Mesenchymal stem cell (in vitro differentiated cells and primary cell): Measurements from ENCODE around the gene SH3BP5L.

Experiments used
- DNase-seq: peaks from one replicate; pipeline ENCODE4 v3.0.0-alpha.2; 2013
- H2AFZ ChIP-seq: one replicate; pipeline ENCODE4 v1.6.1; 2013; ENCODE audit warnings: low read depth, mild to moderate bottlenecking, control low read depth, inconsistent platforms, low read length, moderate library complexity
- H2AK5ac ChIP-seq: 2 replicates; pipeline ENCODE4 v1.6.1; 2013; ENCODE audit warnings: low read length, moderate library complexity, mild to moderate bottlenecking, inconsistent platforms; ENCODE audit not compliant: severe bottlenecking
- H2BK120ac ChIP-seq: one replicate; pipeline ENCODE4 v1.6.1; 2013; ENCODE audit warnings: low read depth, mild to moderate bottlenecking, inconsistent platforms, low read length, moderate library complexity
- H2BK12ac ChIP-seq, 2 experiments: one replicate each; pipeline ENCODE4 v1.6.1; 2013; ENCODE audit warnings: inconsistent platforms in 2 of 2, low read length in 2 of 2, mild to moderate bottlenecking in 2 of 2, moderate library complexity in 2 of 2, control low read depth in 1 of 2
- H2BK15ac ChIP-seq: one replicate; pipeline ENCODE4 v1.6.1; 2013; ENCODE audit warnings: mild to moderate bottlenecking, low read depth, inconsistent platforms; ENCODE audit not compliant: poor library complexity, severe bottlenecking
- H2BK5ac ChIP-seq: 2 replicates; pipeline ENCODE4 v1.6.1; 2013; ENCODE audit warnings: low read depth, mild to moderate bottlenecking, low read length, control low read depth, inconsistent platforms; ENCODE audit not compliant: poor library complexity, severe bottlenecking
- H3K14ac ChIP-seq, 2 experiments: one replicate each; pipeline ENCODE4 v1.6.1; 2013; ENCODE audit warnings: inconsistent platforms in 2 of 2, low read length in 2 of 2, control low read depth in 1 of 2, mild to moderate bottlenecking in 1 of 2, moderate library complexity in 1 of 2
- H3K18ac ChIP-seq, 2 experiments: one replicate each; pipeline ENCODE4 v1.6.1; 2013; ENCODE audit warnings: inconsistent platforms in 2 of 2, low read length in 2 of 2, control low read depth in 1 of 2, low read depth in 1 of 2, mild to moderate bottlenecking in 1 of 2
- H3K23ac ChIP-seq, 2 experiments: one replicate each; pipeline ENCODE4 v1.6.1; 2013; ENCODE audit warnings: inconsistent platforms in 2 of 2, low read length in 2 of 2, mild to moderate bottlenecking in 2 of 2, moderate library complexity in 2 of 2, control low read depth in 1 of 2
- H3K27ac ChIP-seq: 2 replicates; pipeline ENCODE4 v1.5.1; 2013; ENCODE audit warnings: mild to moderate bottlenecking, moderate library complexity, low read length, control low read depth, inconsistent platforms; ENCODE audit not compliant: poor library complexity, severe bottlenecking
- H3K27me3 ChIP-seq, 2 experiments: 2 replicates each; pipeline versions ENCODE4 v1.6.1 to v1.7.0; 2013; ENCODE audit warnings: low read length in 2 of 2, mild to moderate bottlenecking in 2 of 2, moderate library complexity in 2 of 2, control low read depth in 1 of 2, inconsistent platforms in 1 of 2; ENCODE audit not compliant: control insufficient read depth in 1 of 2, insufficient read depth in 1 of 2
- H3K36me3 ChIP-seq, 2 experiments: 2 replicates each; pipeline versions ENCODE4 v1.6.1 to v1.7.0; 2013; ENCODE audit warnings: low read length in 2 of 2, control low read depth in 1 of 2, inconsistent platforms in 1 of 2, low read depth in 1 of 2, mild to moderate bottlenecking in 1 of 2; ENCODE audit not compliant: insufficient read depth in 2 of 2, control insufficient read depth in 1 of 2
- H3K4ac ChIP-seq, 2 experiments: one replicate each; pipeline ENCODE4 v1.6.1; 2013; ENCODE audit warnings: inconsistent platforms in 2 of 2, low read length in 2 of 2, mild to moderate bottlenecking in 2 of 2, moderate library complexity in 2 of 2, control low read depth in 1 of 2, low read depth in 1 of 2
- H3K4me1 ChIP-seq: 2 replicates; pipeline ENCODE4 v1.6.1; 2013; ENCODE audit warnings: low read depth, low read length, control low read depth; ENCODE audit not compliant: control insufficient read depth, insufficient read depth
- H3K4me2 ChIP-seq: 2 replicates; pipeline ENCODE4 v1.6.1; 2013; ENCODE audit warnings: low read length, mild to moderate bottlenecking, inconsistent platforms; ENCODE audit not compliant: poor library complexity, severe bottlenecking
- H3K4me3 ChIP-seq, 2 experiments: 2 replicates each; pipeline versions ENCODE4 v1.5.1 to v1.7.0; 2013; ENCODE audit warnings: low read length in 2 of 2, mild to moderate bottlenecking in 2 of 2, control low read depth in 1 of 2, low read depth in 1 of 2; ENCODE audit not compliant: insufficient read depth in 1 of 2
- H3K79me1 ChIP-seq: replicated peaks from 2 replicates; pipeline ENCODE4 v1.6.1; 2013; ENCODE audit warnings: mild to moderate bottlenecking, control low read depth, low read length, inconsistent platforms; ENCODE audit not compliant: poor library complexity, severe bottlenecking
- H3K9ac ChIP-seq: 2 replicates; pipeline ENCODE4 v1.7.0; 2013; ENCODE audit warnings: mild to moderate bottlenecking, low read length, moderate library complexity
- H3K9me3 ChIP-seq: 2 replicates; pipeline ENCODE4 v1.7.0; 2013; ENCODE audit warnings: mild to moderate bottlenecking, low read length; ENCODE audit not compliant: control insufficient read depth
- H4K8ac ChIP-seq: one replicate; pipeline ENCODE4 v1.6.1; 2013; ENCODE audit warnings: inconsistent platforms, mild to moderate bottlenecking, low read length, moderate library complexity
- H4K91ac ChIP-seq: one replicate; pipeline ENCODE4 v1.6.1; 2013; ENCODE audit warnings: mild to moderate bottlenecking, low read length, inconsistent platforms
- WGBS: methylation state at CpG from one replicate; pipeline ENCODE4 v1.1.7; 2013; ENCODE audit warnings: mixed read lengths; 5-methylcytosine and 5-hydroxymethylcytosine counted together

SH3BP5L gene

DNA sequence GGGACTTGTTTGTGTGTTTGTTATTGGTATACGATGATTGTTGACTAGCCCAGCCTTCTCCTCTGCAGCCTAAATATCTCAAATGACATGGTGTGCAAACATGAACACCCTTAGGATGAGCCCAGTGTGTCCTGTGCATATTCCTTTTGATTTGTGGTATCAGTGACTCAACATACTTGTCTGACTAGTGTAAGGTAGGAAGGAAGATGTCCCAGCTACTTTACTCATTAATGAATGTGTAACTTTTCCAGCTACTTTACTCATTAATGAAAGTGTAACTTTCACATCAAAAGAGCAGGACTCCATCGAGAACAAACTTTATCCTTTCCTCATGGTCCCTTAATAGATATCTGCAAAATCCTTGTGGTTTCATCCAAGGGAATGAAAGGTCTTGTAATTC is 35.9 kb upstream of the SH3BP5L start:
- 100% methylated on average over 1 of the region's 2 CpGs for WGBS
- Histone ChIP-seq H2BK15ac (no peak overlapping the region), H3K36me3 (no peaks in the 10 kb centered on the region), H2AK5ac (no peak overlapping the region), H3K27ac (no peak overlapping the region), H3K27me3 (no peaks in the 10 kb centered on the region), H2BK120ac (no peak overlapping the region), H3K4me2 (no peak overlapping the region), H3K9me3 (no peaks in the 10 kb centered on the region), H3K4me3 (no peak overlapping the region), H4K91ac (no peak overlapping the region), H3K23ac (no peak overlapping the region), H4K8ac (no peak overlapping the region), H3K18ac (no peak overlapping the region), H2BK12ac (no peak overlapping the region), H3K9ac (no peak overlapping the region), H3K4me1 (peaks cover 32% of the 10 kb centered on the region), H3K4ac (no peak overlapping the region), H3K79me1 (peaks cover 17% of the 10 kb centered on the region), H2AFZ (no peak overlapping the region), H2BK5ac (no peak overlapping the region), H3K14ac (no peak overlapping the region)
- DNase-seq = no peak

DNA sequence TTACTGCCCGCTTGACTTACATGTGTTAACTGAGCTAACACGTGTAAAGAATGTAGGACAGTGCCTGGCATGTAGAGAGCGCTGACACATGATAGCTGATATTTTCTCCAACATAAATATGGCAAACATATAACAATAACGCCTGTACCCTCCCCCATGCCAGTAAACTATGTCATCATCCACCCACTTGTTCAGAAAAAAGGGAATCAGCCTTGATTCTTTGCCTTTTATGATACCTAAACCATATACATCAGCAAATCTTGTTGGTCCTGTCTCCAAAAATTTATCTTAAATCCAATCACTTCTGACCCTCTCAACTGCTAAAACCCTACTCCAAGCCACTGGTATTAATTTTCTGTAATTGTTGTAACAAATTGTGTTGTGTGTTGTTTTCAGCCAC is 34.3 kb upstream of the SH3BP5L start:
- 97% methylated on average over 4 of the region's 4 CpGs for WGBS
- no peak overlapping the region for H4K8ac ChIP-seq
- H3K9ac ChIP-seq = no peak overlapping the region
- no peak overlapping the region for H3K27ac ChIP-seq
- H3K4me1 ChIP-seq = peaks cover 32% of the 10 kb centered on the region
- H2BK15ac ChIP-seq = no peak overlapping the region
- no peak overlapping the region for H2BK12ac ChIP-seq
- H3K9me3 ChIP-seq = no peaks in the 10 kb centered on the region
- no peak overlapping the region for H3K18ac ChIP-seq
- no peak overlapping the region for H4K91ac ChIP-seq
- H3K79me1 ChIP-seq = peaks cover 28% of the 10 kb centered on the region
- peak overlapping the region in 1 of 2 experiments; percentile 86 for H3K4me3 ChIP-seq
- H2AFZ ChIP-seq = no peak overlapping the region
- H3K14ac ChIP-seq = no peak overlapping the region
- no peak for DNase-seq
- H3K23ac ChIP-seq = no peak overlapping the region
- H2BK120ac ChIP-seq = no peak overlapping the region
- H3K4me2 ChIP-seq = no peak overlapping the region
- H3K36me3 ChIP-seq = peaks cover 8 to 11% of the 10 kb centered on the region in 2 experiments
- no peak overlapping the region for H2BK5ac ChIP-seq
- H2AK5ac ChIP-seq = peak overlapping the region; percentile 32
- no peaks in the 10 kb centered on the region for H3K27me3 ChIP-seq
- H3K4ac ChIP-seq = no peak overlapping the region

DNA sequence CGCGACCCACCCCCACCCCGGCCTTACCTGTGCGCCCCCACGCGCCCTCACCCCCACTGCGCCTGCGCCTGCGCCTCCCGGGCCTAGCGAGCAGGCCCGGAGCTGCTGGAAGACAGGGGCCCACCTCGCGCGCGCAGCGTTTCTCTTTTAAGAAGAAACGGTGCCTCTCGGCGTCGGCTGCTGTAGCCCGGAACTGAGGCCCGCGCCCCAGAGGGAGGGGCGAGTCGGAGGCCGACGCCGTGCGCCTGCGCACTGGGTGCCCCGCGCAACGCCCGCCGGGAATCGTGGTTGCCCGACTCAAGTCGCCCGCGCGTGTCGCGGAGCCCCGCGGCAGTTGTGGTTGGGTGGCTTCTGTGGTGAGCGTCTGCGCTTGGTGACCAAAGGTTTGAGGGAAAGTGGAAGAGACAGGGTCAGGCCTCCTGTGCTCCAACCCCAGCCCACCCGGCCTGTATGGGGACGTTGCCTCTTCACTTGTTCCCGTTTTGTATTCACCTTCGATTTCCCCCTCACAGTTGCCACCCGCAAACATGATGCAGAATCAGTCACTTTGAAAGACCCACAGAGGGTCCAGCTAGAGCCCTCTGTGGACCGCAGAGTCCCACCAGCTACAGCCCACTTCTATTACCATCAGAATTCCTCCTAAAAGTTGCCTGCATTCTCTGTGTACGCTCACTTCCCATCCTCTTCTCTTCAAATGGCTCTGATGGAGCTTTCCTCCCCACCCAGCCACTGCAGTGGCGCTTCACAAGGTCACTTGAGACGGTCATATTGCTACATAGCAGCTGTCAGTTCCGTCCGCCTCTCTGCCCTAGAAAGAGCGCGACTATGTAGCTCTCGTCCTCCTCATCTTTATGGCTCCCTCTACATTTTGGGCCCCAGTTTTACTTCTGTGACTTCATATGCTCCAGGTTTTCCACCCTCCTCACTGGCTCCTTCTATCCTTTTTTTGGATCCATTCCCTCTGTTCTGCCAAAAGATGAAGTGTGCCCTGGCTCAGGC is 33.5 kb upstream of the SH3BP5L start, which contains the start of gene ZNF692:
TSS of gene ZNF692 (minus strand) at position 195 of the 999 bp plus-strand sequence. CDS start 776 bp downstream, outside the sequence.
- Histone ChIP-seq H3K4me1 (peaks cover 32% of the 10 kb centered on the region), H3K27ac (peak within 1 kb of the TSS; percentile 55), H2BK12ac (peak within 1 kb of the TSS; percentile 31 to 67), H2AK5ac (peak within 1 kb of the TSS; percentile 74), H3K4ac (peak within 1 kb of the TSS; percentile 74 to 91), H3K4me3 (peak within 1 kb of the TSS; percentile 65 to 86), H4K8ac (peak within 1 kb of the TSS; percentile 99), H3K4me2 (peak within 1 kb of the TSS; percentile 94), H3K27me3 (no peaks in the 10 kb centered on the region), H3K79me1 (peaks cover 31% of the 10 kb centered on the region), H3K18ac (peak within 1 kb of the TSS; percentile 85 to 92), H3K14ac (peak within 1 kb of the TSS in 1 of 2 experiments; percentile 5), H2AFZ (peak within 1 kb of the TSS; percentile 79), H3K23ac (peak within 1 kb of the TSS in 1 of 2 experiments; percentile 34), H2BK15ac (peak within 1 kb of the TSS; percentile 89), H3K9ac (peak within 1 kb of the TSS; percentile 92), H4K91ac (peak within 1 kb of the TSS; percentile 87), H3K9me3 (no peaks in the 10 kb centered on the region), H3K36me3 (peaks cover 16% of the 10 kb centered on the region in 2 experiments), H2BK120ac (peak within 1 kb of the TSS; percentile 55), H2BK5ac (no peak within 1 kb of the TSS)
- whole genome bisulfite sequencing = 10% methylated on average over 50 of the region's 62 CpGs
- peak; percentile 97 for DNase-seq
